ENCODE results near the gene SLK.

DNA sequence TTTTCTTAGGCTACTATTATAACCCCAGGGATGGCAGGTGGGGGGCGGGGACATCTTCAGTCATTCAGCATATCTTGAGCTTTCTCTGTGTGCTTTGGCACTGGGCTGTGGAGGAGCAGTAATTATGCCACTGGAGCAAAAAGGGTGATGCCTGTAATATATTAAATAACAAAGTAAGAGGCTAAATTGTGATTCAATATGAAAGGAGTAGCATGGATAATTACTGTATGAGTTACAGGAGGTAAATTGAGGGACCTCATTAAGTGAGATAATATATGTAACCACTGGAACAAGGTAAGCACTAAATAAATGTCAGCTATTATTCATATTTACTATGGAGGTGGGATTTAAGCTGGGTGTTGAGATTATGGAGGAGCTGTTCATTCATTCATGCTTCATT is 45.7 kb upstream of the SLK start:
- TF ChIP-seq, protein P1, sequence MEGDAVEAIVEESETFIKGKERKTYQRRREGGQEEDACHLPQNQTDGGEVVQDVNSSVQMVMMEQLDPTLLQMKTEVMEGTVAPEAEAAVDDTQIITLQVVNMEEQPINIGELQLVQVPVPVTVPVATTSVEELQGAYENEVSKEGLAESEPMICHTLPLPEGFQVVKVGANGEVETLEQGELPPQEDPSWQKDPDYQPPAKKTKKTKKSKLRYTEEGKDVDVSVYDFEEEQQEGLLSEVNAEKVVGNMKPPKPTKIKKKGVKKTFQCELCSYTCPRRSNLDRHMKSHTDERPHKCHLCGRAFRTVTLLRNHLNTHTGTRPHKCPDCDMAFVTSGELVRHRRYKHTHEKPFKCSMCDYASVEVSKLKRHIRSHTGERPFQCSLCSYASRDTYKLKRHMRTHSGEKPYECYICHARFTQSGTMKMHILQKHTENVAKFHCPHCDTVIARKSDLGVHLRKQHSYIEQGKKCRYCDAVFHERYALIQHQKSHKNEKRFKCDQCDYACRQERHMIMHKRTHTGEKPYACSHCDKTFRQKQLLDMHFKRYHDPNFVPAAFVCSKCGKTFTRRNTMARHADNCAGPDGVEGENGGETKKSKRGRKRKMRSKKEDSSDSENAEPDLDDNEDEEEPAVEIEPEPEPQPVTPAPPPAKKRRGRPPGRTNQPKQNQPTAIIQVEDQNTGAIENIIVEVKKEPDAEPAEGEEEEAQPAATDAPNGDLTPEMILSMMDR (IDR thresholded peaks at IDR 0.05; ENCODE audit: extremely low read depth in 1 of 2, insufficient read depth in 1 of 2, low read depth in 1 of 2, low read length in 2 of 2), result no peak
- TF ChIP-seq POLR2A (IDR thresholded peaks at IDR 0.05; ENCODE audit: low read depth, low read length), result no peak
- no peak for TF ChIP-seq POLR2AphosphoS5 (IDR thresholded peaks at IDR 0.05; ENCODE audit: insufficient read depth, low read depth, low read length)
- no peak for TF ChIP-seq EZH2 (IDR thresholded peaks at IDR 0.05; ENCODE audit: borderline replicate concordance, low read depth, low read length, severe bottlenecking)
- TF ChIP-seq, protein P2, sequence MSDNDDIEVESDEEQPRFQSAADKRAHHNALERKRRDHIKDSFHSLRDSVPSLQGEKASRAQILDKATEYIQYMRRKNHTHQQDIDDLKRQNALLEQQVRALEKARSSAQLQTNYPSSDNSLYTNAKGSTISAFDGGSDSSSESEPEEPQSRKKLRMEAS (IDR thresholded peaks at IDR 0.05; ENCODE audit: insufficient read depth, insufficient read length), result no peak
- no peak for TF ChIP-seq FOS (IDR thresholded peaks at IDR 0.05; ENCODE audit: borderline replicate concordance, insufficient read depth, low read length)
- TF ChIP-seq JUN (IDR thresholded peaks at IDR 0.05; ENCODE audit: borderline replicate concordance, insufficient read depth, insufficient read length, low read depth), result no peak
- no peak for TF ChIP-seq MYC (IDR thresholded peaks at IDR 0.05; ENCODE audit: low read depth, low read length)
- TF ChIP-seq GATA2 (IDR thresholded peaks at IDR 0.05; ENCODE audit: insufficient read depth, insufficient read length, low read depth, low read length), result no peak

All from endothelial cell of umbilical vein (primary cell).